GM18861 (cell line): ENCODE data around the gene NEB.
"Not testable (repeated sequence)": the region's sequence is repeated elsewhere in the genome, so short reads cannot be mapped to it uniquely, and the experiment has no call there.

Source experiments
- ATAC-seq: cut with Tn5 transposase; IDR thresholded peaks from one replicate; pipeline ENCODE4 v1.9.1; 2021; ENCODE audit not compliant: unreplicated experiment

The NEB gene

GRCh38 chr2:151655663-151656398 is 78.4 kb downstream of the NEB start:
- ATAC-seq = no peak

GRCh38 chr2:151654891-151655290 is 79.4 kb downstream of the NEB start:
- ATAC-seq = no peak

- ATAC-seq = no peak
Observed at GRCh38 chr2:151654085-151654484, 80.2 kb downstream of the NEB start.

GRCh38 chr2:151651274-151651673 is 83.0 kb downstream of the NEB start:
- ATAC-seq = no peak

GRCh38 chr2:151650456-151650855 is 83.8 kb downstream of the NEB start:
- ATAC-seq = no peak

GRCh38 chr2:151649966-151650365 is 84.3 kb downstream of the NEB start:
- ATAC-seq = no peak

GRCh38 chr2:151649400-151649799 is 84.9 kb downstream of the NEB start:
- ATAC-seq = no peak

- not testable (repeated sequence) for ATAC-seq
Observed at GRCh38 chr2:151646512-151646911, 87.8 kb downstream of the NEB start.

- ATAC-seq = no peak
Observed at GRCh38 chr2:151644580-151644979, 89.7 kb downstream of the NEB start.

- not testable (repeated sequence) for ATAC-seq
Observed at GRCh38 chr2:151641895-151642294, 92.4 kb downstream of the NEB start.

GRCh38 chr2:151640087-151640486 is 94.2 kb downstream of the NEB start:
- ATAC-seq = no peak

- ATAC-seq = no peak
Observed at GRCh38 chr2:151638990-151639389, 95.3 kb downstream of the NEB start.

- ATAC-seq = peak; percentile 36
Observed at GRCh38 chr2:151638191-151638933, 95.9 kb downstream of the NEB start.

- ATAC-seq = peak; percentile 74
Observed at GRCh38 chr2:151637271-151637781, 97.0 kb downstream of the NEB start.

- no peak for ATAC-seq
Observed at GRCh38 chr2:151634736-151635467, 99.4 kb downstream of the NEB start.

- ATAC-seq = no peak
Observed at GRCh38 chr2:151632993-151633565, 101.2 kb downstream of the NEB start.

- ATAC-seq = no peak
Observed at GRCh38 chr2:151630372-151630771, 103.9 kb downstream of the NEB start.

GRCh38 chr2:151627353-151627752 is 106.9 kb downstream of the NEB start:
- no peak for ATAC-seq

GRCh38 chr2:151624271-151624670 is 110.0 kb downstream of the NEB start:
- no peak for ATAC-seq

- no peak for ATAC-seq
Observed at GRCh38 chr2:151623631-151624030, 110.6 kb downstream of the NEB start.

GRCh38 chr2:151620761-151621160 is 113.5 kb downstream of the NEB start:
- ATAC-seq = no peak
